ENCODE results near the gene USP5. TPM values are rescaled to one million over a fixed set of nuclear protein-coding genes. Genes with fewer than 3 reads are reported as not detected.
A peak's percentile ranks its signal among the peaks of the same experiment; 100 is the strongest.
"Not testable (repeated sequence)": the region's sequence is repeated elsewhere in the genome, so short reads cannot be mapped to it uniquely, and the experiment has no call there.

Gene USP5
- total RNA-seq, 2 donors from 2014 or later, result 120 to 257 TPM

DNA sequence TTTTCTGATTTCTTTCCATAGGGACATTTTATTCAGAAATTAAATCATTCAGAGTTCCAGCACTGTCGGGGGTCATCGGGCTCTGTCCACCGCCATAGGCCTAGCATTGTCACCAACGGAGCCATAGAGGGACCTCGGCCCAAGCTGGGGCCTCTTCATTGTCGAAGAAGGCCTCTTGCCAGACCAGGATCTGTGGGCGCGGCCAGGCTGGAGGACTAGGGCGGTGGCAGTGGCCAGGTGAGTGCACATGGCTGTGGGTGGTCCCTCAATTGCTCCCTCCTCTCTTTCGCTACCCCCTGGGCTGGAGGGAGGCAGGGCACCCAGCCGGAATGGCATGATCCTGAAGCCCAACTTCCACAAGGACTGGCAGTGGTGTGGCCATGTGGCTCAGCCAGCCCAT is 31.7 kb downstream of the USP5 start:
- Histone ChIP-seq H3K27ac (ENCODE audit: low read depth, low read length) (no peak overlapping the region), H3K27me3 (ENCODE audit: control insufficient read depth, insufficient read depth, low read length, poor library complexity, severe bottlenecking) (no peaks in the 10 kb centered on the region), H3K9me3 (ENCODE audit: control insufficient read depth, low read length) (no peaks in the 10 kb centered on the region), H3K4me3 (ENCODE audit: low read length) (no peak overlapping the region), H3K36me3 (ENCODE audit: control insufficient read depth, insufficient read depth, low read length) (peaks cover 26% of the 10 kb centered on the region), H3K4me1 (ENCODE audit: control insufficient read depth, insufficient read depth, low read length) (peaks cover 4% of the 10 kb centered on the region), H3K9ac (ENCODE audit: extremely low read depth, low read length, poor library complexity, severe bottlenecking) (no peak overlapping the region)
- WGBS, 2 experiments (ENCODE audit: insufficient coverage in 1 of 2, insufficient read length in 1 of 2), result 91 to 95% methylated on average over 6 to 11 of the region's 11 CpGs
- H3K9me3 Mint-ChIP-seq, result no peaks in the 10 kb centered on the region
- peak overlapping the region; percentile 75 for H3K27ac Mint-ChIP-seq
- H3K27me3 Mint-ChIP-seq (ENCODE audit: insufficient read depth), result no peaks in the 10 kb centered on the region
- no peak for DNase-seq
- peaks cover 46% of the 10 kb centered on the region for H3K36me3 Mint-ChIP-seq (ENCODE audit: low read depth)
- H3K4me1 Mint-ChIP-seq, result peaks cover 37% of the 10 kb centered on the region
- no peak overlapping the region for H3K4me3 Mint-ChIP-seq
- TF ChIP-seq, protein P1, sequence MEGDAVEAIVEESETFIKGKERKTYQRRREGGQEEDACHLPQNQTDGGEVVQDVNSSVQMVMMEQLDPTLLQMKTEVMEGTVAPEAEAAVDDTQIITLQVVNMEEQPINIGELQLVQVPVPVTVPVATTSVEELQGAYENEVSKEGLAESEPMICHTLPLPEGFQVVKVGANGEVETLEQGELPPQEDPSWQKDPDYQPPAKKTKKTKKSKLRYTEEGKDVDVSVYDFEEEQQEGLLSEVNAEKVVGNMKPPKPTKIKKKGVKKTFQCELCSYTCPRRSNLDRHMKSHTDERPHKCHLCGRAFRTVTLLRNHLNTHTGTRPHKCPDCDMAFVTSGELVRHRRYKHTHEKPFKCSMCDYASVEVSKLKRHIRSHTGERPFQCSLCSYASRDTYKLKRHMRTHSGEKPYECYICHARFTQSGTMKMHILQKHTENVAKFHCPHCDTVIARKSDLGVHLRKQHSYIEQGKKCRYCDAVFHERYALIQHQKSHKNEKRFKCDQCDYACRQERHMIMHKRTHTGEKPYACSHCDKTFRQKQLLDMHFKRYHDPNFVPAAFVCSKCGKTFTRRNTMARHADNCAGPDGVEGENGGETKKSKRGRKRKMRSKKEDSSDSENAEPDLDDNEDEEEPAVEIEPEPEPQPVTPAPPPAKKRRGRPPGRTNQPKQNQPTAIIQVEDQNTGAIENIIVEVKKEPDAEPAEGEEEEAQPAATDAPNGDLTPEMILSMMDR (conservative IDR thresholded peaks at IDR 0.05), result no peak

DNA sequence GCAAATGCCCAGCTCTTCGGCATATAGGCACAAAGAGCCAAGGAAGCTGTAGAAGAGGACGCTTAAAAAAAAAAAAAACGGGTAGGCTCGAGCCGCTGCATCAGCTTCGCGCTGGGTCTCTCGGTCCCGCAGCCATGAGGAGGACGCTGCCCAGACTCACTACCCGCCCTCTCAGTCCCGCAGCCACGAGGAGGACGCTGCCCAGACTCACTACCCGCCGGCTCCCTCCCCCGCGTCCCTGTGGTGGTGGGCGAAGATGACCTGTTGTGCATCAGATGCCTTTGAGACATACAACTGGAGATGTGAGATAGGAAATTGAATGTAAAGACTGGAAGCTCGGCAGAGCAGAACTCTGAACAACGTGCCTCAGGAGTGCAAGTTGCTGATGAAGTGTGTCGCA is 32.6 kb downstream of the USP5 start:
- peak overlapping the region; percentile 14 for H3K27ac Mint-ChIP-seq
- DNase-seq, result no peak
- H3K27ac ChIP-seq (ENCODE audit: low read depth, low read length), result no peak overlapping the region

DNA sequence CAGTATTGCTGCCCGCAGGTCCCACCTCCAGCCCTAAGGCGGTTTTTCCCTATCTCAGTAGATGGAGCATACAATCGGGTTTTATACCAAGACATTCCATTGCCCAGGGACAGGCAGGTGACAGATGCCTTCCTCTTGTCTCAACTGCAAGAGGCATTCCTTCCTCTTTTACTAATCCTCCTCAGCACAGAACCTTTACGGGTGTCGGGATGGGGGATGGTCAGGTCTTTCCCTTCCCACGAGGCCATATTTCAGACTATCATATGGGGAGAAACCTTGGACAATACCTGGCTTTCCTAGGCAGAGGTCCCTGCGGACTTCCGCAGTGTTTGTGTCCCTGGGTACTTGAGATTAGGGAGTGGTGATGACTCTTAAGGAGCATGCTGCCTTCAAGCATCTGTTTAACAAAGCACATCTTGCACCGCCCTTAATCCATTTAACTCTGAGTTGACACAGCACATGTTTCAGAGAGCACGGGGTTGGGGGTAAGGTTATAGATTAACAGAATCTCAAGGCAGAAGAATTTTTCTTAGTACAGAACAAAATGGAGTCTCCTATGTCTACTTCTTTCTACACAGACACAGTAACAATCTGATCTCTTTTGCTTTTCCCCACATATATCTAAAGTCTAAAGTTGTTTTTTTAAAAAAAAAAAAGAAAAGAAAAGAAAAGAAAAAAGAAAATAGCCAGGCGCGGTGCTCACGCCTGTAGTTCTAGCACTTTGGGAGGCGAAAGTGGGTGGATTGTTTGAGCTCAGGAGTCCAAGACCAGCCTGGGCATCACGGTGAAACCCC is 34.5 kb downstream of the USP5 start:
- H3K9me3 ChIP-seq (ENCODE audit: control insufficient read depth, low read length); H3K4me3 ChIP-seq (ENCODE audit: low read length); H3K27me3 Mint-ChIP-seq (ENCODE audit: insufficient read depth); DNase-seq; H3K27ac ChIP-seq (ENCODE audit: low read depth, low read length); H3K9me3 Mint-ChIP-seq; H3K4me1 ChIP-seq (ENCODE audit: control insufficient read depth, insufficient read depth, low read length); H3K27me3 ChIP-seq (ENCODE audit: control insufficient read depth, insufficient read depth, low read length, poor library complexity, severe bottlenecking): not testable (repeated sequence)
- Histone ChIP-seq H3K9ac (ENCODE audit: extremely low read depth, low read length, poor library complexity, severe bottlenecking) (peak overlapping the region; percentile 38), H3K36me3 (ENCODE audit: control insufficient read depth, insufficient read depth, low read length) (peaks cover 26% of the 10 kb centered on the region)
- H3K4me3 Mint-ChIP-seq, result peak overlapping the region; percentile 48
- WGBS, 2 experiments (ENCODE audit: insufficient coverage in 1 of 2, insufficient read length in 1 of 2), result 44 to 50% methylated on average over 2 to 9 of the region's 15 CpGs
- H3K27ac Mint-ChIP-seq, result peak overlapping the region; percentile 99
- H3K4me1 Mint-ChIP-seq, result peaks cover 50% of the 10 kb centered on the region
- H3K36me3 Mint-ChIP-seq (ENCODE audit: low read depth), result peaks cover 51% of the 10 kb centered on the region

More for the DNA sequence above, 32.6 kb downstream of the USP5 start:
- Mint-ChIP-seq H3K36me3 (ENCODE audit: low read depth) (peaks cover 45% of the 10 kb centered on the region), H3K27me3 (ENCODE audit: insufficient read depth) (no peaks in the 10 kb centered on the region), H3K4me1 (peaks cover 41% of the 10 kb centered on the region), H3K4me3 (no peak overlapping the region), H3K9me3 (no peaks in the 10 kb centered on the region)
- H3K4me3 ChIP-seq (ENCODE audit: low read length), result no peak overlapping the region
- H3K9ac ChIP-seq (ENCODE audit: extremely low read depth, low read length, poor library complexity, severe bottlenecking), result no peak overlapping the region
- no peaks in the 10 kb centered on the region for H3K27me3 ChIP-seq (ENCODE audit: control insufficient read depth, insufficient read depth, low read length, poor library complexity, severe bottlenecking)
- TF ChIP-seq, protein P1 (conservative IDR thresholded peaks at IDR 0.05), result no peak
- H3K4me1 ChIP-seq (ENCODE audit: control insufficient read depth, insufficient read depth, low read length), result peaks cover 4% of the 10 kb centered on the region
- peaks cover 26% of the 10 kb centered on the region for H3K36me3 ChIP-seq (ENCODE audit: control insufficient read depth, insufficient read depth, low read length)
- no peaks in the 10 kb centered on the region for H3K9me3 ChIP-seq (ENCODE audit: control insufficient read depth, low read length)
- 79 to 88% methylated on average over 16 to 22 of the region's 22 CpGs for WGBS, 2 experiments (ENCODE audit: insufficient coverage in 1 of 2, insufficient read length in 1 of 2)
